MM.1S (cell line): ENCODE results near the gene GCGR.

Experiments
- CTCF ChIP-seq: fragments of 300-600 bp; sonication (generic); IDR thresholded peaks from 2 replicates; pipeline ENCODE4 v1.5.1; 2016; ENCODE audit warnings: antibody characterized with exemption, low read length, mixed read lengths
- EZH2phosphoT487 ChIP-seq: fragments of 300-600 bp; sonication (generic); IDR thresholded peaks from 2 replicates; pipeline ENCODE4 v1.6.1; 2018; ENCODE audit warnings: antibody characterized with exemption, low read length

DNA sequence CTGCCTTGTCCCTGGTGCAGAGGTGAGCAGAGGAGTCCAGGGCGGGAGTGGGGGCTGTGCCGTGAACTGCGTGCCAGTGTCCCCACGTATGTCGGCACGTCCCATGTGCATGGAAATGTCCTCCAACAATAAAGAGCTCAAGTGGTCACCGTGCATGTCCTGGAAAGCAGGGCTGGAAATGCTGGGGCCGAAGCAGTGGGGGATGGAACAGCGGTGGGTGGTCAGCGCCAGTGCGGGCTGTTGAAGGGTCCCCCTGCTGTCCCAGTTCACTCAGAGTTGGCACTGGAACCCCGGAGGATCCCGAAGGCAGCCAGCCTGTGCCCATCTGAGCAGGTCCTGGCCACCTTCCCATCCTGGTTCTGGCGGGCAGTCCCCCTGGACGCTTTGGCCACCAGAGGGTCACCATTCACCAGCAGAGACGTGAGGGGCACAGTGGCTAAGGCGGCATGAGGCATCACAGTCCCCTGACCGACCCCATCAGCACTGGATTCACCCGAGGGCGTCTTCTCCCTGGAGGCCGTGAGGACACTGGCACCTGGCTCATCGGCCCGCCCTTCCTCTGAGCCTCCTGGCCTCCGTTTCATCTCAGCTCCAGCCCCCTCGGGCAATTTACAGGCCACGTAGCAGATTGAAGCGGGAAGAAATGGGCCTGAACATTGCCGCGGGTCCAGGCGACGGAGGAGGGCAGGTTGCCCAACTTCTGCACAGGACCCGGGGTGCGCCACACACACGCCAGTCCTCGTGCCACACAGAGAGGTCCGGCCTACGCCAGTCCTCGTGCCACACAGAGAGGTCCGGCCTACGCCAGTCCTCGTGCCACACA is 10.1 kb downstream of the GCGR start:
- TF ChIP-seq EZH2phosphoT487 (no peak), CTCF (no peak)
